HG03521 (cell line): ENCODE data around the gene WNK4.
"Not testable (repeated sequence)": the region's sequence is repeated elsewhere in the genome, so short reads cannot be mapped to it uniquely, and the experiment has no call there.

Experiments
- ATAC-seq: cut with Tn5 transposase; IDR thresholded peaks from one replicate; pipeline ENCODE4 v1.9.1; 2021; ENCODE audit warnings: mild to moderate bottlenecking, moderate library complexity; ENCODE audit not compliant: unreplicated experiment

Gene WNK4

GRCh38 chr17:42779936-42780850, at the start of gene WNK4:
WNK4 (plus strand) TSS chr17:42780610; CDS start chr17:42780699, 89 bp downstream.
- ATAC-seq, result no peak

GRCh38 chr17:42740699-42741098, 39.7 kb upstream of the WNK4 start:
- ATAC-seq, result no peak

GRCh38 chr17:42742916-42743315, 37.5 kb upstream of the WNK4 start:
- ATAC-seq, result not testable (repeated sequence)

GRCh38 chr17:42743595-42744282, 36.7 kb upstream of the WNK4 start:
- ATAC-seq, result no peak

- ATAC-seq, result peak; percentile 52
Observed at GRCh38 chr17:42744283-42744805, 36.1 kb upstream of the WNK4 start.

GRCh38 chr17:42744806-42745617, 35.4 kb upstream of the WNK4 start, which contains the start of gene EZH1:
EZH1 (minus strand) TSS chr17:42745040; CDS start chr17:42728941, 16,099 bp downstream.
- peak; percentile 86 for ATAC-seq

- ATAC-seq, result no peak
Observed at GRCh38 chr17:42748202-42748907, 32.1 kb upstream of the WNK4 start.

- no peak for ATAC-seq
Observed at GRCh38 chr17:42748908-42749798, 31.3 kb upstream of the WNK4 start.

- ATAC-seq, result no peak
Observed at GRCh38 chr17:42750739-42751344, 29.6 kb upstream of the WNK4 start.

- ATAC-seq, result no peak
Observed at GRCh38 chr17:42751628-42752027, 28.8 kb upstream of the WNK4 start.

- ATAC-seq, result no peak
Observed at GRCh38 chr17:42754782-42755181, 25.6 kb upstream of the WNK4 start.

- no peak for ATAC-seq
Observed at GRCh38 chr17:42759982-42760651, 20.3 kb upstream of the WNK4 start.

- ATAC-seq, result no peak
Observed at GRCh38 chr17:42760652-42761581, 19.5 kb upstream of the WNK4 start, which contains the start of gene RAMP2. RAMP2 (plus strand) TSS chr17:42761227; CDS start chr17:42761262, 35 bp downstream.

- ATAC-seq, result no peak
Observed at GRCh38 chr17:42761638-42762037, 18.8 kb upstream of the WNK4 start.

- ATAC-seq, result no peak
Observed at GRCh38 chr17:42766124-42766523, 14.3 kb upstream of the WNK4 start.

GRCh38 chr17:42767512-42767911, 12.9 kb upstream of the WNK4 start:
- ATAC-seq, result no peak

- not testable (repeated sequence) for ATAC-seq
Observed at GRCh38 chr17:42768006-42768405, 12.4 kb upstream of the WNK4 start.
